Stimulated activated CD8-positive, alpha-beta memory T cell treated with anti-CD3 and anti-CD28 coated beads, Interleukin-4, amount 100 ng/mL, for 24 hours (primary cell): Measurements from ENCODE around the gene GPR42.
"Not testable (repeated sequence)": the region's sequence is repeated elsewhere in the genome, so short reads cannot be mapped to it uniquely, and the experiment has no call there.

Experiments
- DNase-seq: peaks from one replicate; pipeline ENCODE4 v3.0.0-alpha.2; 2020; ENCODE audit warnings: low read depth

GPR42 gene

GRCh38 chr19:35347171-35347929, 23.5 kb upstream of the GPR42 start, which contains the start of gene FFAR1:
TSS of gene FFAR1 (plus strand) at chr19:35347902. CDS start at chr19:35351552, 3,650 bp downstream.
- peak; percentile 22 for DNase-seq

GRCh38 chr19:35347930-35348298, 23.0 kb upstream of the GPR42 start:
- no peak for DNase-seq

GRCh38 chr19:35348911-35349611, 21.8 kb upstream of the GPR42 start:
- no peak for DNase-seq

GRCh38 chr19:35349614-35350521, 21.0 kb upstream of the GPR42 start:
- DNase-seq, result no peak

GRCh38 chr19:35350591-35350990, 20.3 kb upstream of the GPR42 start:
- no peak for DNase-seq

GRCh38 chr19:35351411-35352176, 19.3 kb upstream of the GPR42 start:
- no peak for DNase-seq

GRCh38 chr19:35352177-35352447, 18.8 kb upstream of the GPR42 start:
- no peak for DNase-seq

- DNase-seq, result peak; percentile 45
Measured at GRCh38 chr19:35352448-35353304, 18.2 kb upstream of the GPR42 start.

- no peak for DNase-seq
Measured at GRCh38 chr19:35353635-35354034, 17.2 kb upstream of the GPR42 start.

GRCh38 chr19:35354898-35355297, 16.0 kb upstream of the GPR42 start:
- no peak for DNase-seq

GRCh38 chr19:35355791-35356460, 14.9 kb upstream of the GPR42 start:
- no peak for DNase-seq

GRCh38 chr19:35357867-35358573, 12.8 kb upstream of the GPR42 start, which contains the start of gene FFAR3:
TSS of gene FFAR3 (plus strand) at chr19:35358460. CDS start at chr19:35358891, 431 bp downstream.
- DNase-seq, result no peak

- DNase-seq, result not testable (repeated sequence)
Measured at GRCh38 chr19:35358834-35359233, 12.0 kb upstream of the GPR42 start.

GRCh38 chr19:35359395-35359794, 11.5 kb upstream of the GPR42 start:
- not testable (repeated sequence) for DNase-seq

- DNase-seq, result not testable (repeated sequence)
Measured at GRCh38 chr19:35360081-35360480, 10.8 kb upstream of the GPR42 start.

GRCh38 chr19:35360880-35361420, 9.9 kb upstream of the GPR42 start:
- DNase-seq, result no peak

- no peak for DNase-seq
Measured at GRCh38 chr19:35362261-35363000, 8.4 kb upstream of the GPR42 start.

GRCh38 chr19:35363001-35363590, 7.8 kb upstream of the GPR42 start:
- DNase-seq, result no peak
